ENCODE data around the gene USP26.
"Not testable (repeated sequence)": the region's sequence is repeated elsewhere in the genome, so short reads cannot be mapped to it uniquely, and the experiment has no call there.

Gene USP26

GRCh38 chrX:133007458-133007857 lies 89.5 kb downstream of the USP26 start:
- DNase-seq, result no peak

- no peak for DNase-seq
These were observed 91.3 kb downstream of the USP26 start for GRCh38 chrX:133005616-133006015.

- DNase-seq, result no peak
These were observed 91.9 kb downstream of the USP26 start for GRCh38 chrX:133005042-133005441.

- no peak for DNase-seq
These were observed 97.7 kb downstream of the USP26 start for GRCh38 chrX:132999209-132999608.

GRCh38 chrX:132990835-132991234 lies 106.1 kb downstream of the USP26 start:
- DNase-seq, result no peak

- no peak for DNase-seq
These were observed 110.4 kb downstream of the USP26 start for GRCh38 chrX:132986556-132986955.

GRCh38 chrX:132984058-132984650 lies 112.8 kb downstream of the USP26 start:
- no peak for DNase-seq

- no peak for DNase-seq
These were observed 113.4 kb downstream of the USP26 start for GRCh38 chrX:132983496-132983895.

GRCh38 chrX:132980035-132980434 lies 116.9 kb downstream of the USP26 start:
- DNase-seq, result not testable (repeated sequence)

Data from stimulated activated CD4-positive, alpha-beta T cell treated with anti-CD3 and anti-CD28 coated beads, Interleukin-2, amount 100 ng/mL, for 24 hours (primary cell).